ENCODE measurements around the gene ARL3.

Gene ARL3

DNA sequence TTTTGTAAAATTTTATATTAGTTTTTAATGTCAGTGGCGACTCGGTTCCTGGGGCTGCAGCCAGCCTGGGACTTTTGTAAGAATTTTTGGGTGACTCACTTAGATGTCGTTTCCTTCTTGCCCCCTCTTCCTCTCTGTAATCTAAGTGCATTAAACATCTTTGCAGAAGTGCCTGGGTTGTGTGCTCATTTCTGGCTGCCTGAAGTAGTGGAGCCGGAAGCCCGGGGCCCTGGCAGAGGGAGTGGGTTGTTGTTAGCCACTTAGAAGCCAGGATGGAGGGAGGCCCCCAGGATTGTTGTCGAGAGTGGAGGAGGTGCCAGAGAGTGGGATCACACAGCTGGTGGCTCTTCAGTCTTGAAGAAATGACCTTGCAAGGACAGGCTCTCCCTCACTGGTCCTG is 80.9 kb downstream of the ARL3 start:
- no peak for DNase-seq

DNA sequence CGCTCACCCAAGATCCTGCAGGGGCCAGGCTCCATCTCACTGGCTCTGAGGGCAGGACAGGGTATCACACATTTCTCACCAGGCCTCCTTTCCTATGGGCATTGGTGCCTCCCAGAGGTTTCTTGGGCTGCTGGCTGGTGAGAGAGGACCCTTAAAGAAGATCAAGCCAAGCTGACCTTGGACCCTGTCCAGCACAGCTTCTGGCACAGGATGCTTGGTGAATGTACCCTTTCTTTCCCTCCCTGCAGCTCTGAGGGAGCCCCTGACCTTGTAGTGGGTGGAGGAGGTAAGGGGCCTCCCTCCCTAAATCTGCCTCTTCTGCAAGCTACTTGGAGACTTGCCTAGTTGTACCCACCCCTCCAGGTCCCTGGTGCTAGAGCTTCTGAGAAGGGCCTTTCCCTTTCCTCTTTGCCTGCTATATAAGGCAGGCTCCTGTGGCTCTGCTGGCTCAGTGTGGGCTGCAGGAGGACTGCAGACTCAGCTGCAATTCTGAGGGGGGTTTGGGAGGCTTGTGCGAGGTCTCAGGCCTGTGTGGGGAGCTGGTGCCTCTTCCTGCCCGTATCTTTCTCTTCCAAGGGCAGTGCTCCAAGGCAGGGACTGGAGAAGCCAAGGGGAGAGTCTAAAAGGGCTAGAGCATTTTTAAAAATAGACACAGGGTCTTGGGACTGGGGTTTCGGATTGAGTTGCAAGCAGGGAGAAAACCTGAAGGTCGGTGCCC is 81.6 kb downstream of the ARL3 start:
- no peak for DNase-seq

DNA sequence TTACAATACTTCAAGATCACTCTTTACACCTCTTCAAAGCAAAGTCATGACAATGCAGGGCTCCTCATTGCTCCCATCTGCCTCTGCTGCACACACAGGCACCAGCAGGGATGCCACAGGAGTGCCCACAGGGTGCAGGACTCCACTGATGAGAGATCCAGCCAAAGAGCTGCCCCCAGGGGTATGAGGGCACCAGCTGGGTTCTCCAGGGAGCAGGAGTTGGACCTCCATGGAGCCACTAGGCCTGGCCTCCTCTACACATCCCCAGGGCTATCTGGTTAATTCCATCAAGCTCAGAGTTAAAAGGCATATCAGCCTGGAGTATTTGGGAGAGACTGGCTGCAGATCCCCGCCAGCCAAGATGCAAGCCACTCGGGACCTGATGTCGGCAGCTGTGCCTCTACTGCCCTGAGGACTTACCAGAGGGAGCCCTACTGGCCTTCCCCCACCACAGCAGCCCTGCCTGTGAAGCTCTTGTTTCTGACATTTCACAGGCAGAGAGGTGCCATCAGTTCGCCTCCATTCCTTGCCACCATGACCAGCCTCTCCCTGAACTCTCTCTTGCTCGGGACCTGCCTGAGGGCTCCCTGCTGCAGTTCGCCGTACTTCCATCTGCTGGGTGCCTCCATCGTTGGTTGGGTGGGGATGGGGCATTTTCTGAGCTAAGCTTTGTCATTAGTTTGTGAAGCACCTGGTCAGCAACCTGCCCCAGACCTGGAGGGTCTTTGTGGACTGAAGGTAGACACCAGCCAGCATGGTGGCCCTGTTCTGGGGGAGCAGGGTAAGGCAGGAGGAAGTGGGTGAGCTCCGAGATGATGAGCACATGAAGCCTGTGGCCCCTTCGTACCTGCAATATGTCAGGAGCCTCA is 82.4 kb downstream of the ARL3 start:
- DNase-seq: no peak

DNA sequence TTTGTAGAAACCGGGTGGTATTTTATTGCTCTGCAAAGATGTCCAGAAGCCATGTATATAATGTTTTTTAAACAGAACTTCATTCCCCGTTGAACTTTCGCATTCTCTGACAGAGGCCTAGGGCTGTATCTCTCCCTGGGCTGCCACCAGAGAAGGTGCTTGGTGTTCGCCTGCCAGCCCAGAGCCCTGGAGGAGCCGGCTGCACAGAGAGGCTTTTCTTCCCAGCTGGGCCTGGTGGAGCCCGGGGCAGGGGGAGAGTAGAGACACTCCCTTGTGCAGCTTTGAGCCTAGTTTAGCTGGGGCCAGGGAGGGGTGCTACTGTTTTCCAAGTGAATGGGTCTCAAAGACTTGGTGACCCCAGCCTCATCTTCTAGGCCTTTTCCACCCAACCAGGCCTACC is 83.5 kb downstream of the ARL3 start:
- no peak for DNase-seq

DNA sequence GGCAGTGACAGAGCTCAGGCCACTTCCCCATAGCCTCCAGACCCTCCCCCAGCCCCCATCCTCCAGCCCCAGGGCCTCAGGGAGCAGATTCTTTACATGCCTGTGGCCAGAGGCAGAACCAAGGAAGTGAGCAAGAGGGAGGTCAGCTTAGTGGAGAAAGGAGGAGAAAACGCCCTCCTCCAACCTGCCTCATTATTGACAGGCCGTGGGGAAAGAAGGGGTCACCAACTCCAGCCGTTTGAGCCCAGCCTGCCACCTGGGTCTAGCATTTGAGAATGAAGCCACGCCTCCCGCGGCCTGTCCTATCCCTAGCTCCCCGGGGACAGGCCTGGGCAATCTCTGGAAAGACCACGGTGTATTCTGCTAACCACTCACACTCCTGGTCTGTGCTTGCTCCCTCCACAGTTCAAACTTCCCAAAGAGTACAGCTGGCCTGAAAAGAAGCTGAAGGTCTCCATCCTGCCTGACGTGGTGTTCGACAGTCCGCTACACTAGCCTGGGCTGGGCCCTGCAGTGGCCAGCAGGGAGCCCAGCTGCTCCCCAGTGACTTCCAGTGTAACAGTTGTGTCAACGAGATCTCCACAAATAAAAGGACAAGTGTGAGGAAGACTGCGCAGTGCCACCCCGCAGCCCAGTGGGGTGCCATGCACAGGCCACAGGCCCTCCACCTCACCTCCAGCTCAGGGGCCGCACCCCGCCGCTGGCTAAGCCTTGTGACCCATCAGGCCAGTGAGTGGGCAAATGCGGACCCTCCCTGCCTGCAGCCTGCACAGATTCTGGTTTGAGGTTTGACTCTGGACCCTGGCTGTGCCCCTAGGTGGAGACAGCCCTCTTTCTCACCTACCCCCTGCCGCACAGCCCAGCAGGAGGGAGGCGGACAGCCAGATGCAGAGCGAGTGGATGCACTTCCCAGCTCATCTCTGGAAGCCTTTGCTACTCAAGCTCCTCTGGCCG is 84.3 kb downstream of the ARL3 start:
- no peak for DNase-seq

DNA sequence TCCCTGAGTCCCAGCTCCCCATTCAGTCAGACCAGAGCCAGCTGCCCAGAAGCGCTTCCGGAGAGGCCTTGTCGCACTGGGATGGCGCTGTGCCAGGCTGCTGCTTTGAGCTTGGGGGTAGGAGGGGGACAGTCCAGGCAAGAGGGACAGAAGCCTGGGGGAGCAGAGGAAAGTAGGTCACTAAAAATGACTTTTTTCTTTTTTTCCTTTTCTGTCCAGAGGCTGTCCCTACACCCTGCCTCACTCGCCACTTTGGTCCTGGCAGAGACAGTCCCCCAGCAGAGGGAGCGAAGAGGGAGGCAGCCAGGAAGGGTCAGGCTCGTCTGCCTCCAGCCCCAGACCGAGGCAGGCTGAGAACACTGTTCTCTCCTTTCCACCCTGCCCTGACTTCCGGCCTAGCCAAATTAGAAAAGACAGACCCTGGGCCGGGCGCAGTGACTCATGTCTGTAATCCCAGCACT is 85.7 kb downstream of the ARL3 start:
- no peak for DNase-seq

DNA sequence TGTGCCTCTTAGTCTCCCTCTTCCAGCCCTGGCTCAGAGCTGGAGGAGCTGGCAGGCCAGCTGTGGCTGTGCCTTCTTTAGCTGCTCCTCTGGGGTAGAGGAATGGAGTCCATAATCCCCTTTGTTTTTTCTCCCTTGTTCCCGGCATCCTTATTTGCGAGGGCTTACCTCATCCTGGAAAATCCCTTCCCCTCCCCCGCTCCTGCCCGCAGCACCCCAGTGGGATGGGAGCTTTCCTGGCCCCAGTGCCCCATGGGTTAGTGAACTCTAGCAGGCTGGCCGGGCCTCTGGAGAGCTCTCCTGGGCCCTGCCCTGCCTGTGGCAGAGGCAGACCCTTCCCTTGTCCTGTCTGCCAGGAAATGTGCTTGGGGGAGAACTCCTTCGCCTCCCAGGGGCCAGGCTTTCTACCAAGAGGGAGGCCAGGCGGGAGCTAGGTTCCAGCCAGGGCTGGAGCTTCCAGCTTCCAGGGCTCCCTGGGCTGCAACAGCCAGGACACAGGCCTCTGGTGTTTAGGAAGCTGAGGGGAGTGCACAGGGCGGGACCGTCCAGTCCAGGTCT is 86.4 kb downstream of the ARL3 start:
- DNase-seq: no peak

DNA sequence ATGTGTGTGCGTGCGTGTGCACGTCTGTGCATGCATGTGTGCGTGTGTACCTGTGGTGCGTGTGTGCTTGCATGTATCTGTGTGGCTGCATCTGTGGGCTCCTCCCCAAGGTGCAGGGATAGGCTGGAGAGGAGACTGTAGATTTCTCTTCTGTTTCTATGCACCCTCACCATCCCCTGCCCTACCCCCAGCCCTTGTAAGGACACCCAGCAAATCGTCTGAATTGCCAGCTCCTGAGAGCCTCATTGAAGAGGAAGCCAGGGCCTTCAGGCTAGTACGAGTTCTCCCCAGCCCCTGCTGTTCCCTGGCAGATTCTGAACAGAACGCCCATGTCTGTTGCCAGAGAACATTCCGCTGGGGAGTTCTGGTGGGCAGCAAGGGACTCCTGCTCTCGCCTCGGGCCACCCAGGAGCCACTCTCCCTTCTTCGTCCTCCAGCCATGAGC is 86.9 kb downstream of the ARL3 start:
- DNase-seq: no peak

DNA sequence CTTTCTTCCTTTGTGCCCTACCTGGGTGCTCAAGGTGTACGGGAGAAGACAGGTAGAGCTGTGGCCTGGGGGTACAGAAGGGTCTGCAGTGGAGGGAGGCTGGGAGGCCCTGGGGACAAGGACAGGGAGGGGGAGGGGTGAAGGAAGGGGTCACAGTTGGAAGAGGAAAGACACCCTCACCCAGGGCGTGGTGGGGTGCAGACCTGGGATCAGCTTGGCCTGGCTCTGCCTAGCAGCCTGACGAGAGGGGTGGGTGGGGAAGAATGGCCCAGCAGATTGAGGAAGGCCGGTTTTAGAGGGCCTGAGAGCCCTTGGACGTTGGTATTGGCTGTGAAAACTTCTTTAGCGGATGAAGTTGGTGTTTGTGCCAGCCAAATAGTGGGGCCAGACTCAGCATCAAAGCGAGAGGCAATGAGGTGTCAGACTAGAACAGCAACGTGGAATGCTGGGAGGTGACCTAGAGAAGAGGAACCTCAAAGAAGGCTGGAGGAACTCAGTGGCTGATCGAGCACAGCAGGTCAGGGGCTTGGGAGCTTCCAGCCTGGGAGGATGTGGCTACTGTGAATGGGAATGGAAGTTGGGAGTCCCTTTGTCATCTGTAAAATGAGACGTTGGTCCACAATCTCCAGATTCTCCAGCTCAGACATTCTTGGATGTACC is 88.0 kb downstream of the ARL3 start:
- no peak for DNase-seq

DNA sequence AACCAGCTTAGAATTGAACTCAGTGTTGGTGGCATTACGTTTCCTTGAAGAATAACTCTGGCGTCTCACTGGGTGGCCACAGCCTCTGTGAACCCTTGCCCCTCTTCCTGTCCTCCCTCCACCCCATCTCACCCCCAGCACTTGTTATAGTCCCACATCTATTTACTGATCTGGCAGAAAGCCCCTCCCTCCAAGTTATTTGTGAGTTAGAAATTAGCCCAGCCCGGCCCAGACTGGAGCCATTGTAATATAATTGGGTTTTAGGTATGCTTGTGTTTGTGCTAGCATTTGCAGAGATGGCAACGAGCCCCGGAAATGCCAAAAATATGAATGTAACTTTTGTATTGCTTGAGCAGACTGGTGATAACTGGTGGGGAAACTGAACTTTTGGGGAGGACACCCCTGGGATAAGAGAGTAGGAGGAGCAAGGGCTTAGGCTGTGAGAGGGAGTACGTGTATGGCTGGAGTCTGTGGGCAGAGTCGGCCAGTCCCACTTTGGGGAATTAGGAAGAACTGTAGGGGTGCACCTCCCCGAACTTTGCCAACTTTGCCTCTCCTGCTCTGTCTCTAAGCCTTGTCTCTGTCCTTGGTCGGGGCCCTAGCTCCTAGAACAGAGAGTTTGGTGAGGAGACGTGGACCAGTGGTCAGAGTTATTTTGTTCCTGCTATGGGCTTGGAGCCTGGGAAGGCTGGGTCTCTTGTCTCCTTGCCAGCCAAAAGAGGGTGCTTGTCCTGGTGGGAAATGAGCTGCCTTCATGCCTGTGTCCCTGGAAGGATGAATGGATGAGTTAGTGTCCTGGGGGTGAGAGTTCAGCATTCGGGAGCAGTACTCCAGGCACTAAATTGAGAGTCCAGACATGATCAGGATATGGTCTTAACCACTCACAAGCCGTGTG is 89.2 kb downstream of the ARL3 start:
- no peak for DNase-seq

DNA sequence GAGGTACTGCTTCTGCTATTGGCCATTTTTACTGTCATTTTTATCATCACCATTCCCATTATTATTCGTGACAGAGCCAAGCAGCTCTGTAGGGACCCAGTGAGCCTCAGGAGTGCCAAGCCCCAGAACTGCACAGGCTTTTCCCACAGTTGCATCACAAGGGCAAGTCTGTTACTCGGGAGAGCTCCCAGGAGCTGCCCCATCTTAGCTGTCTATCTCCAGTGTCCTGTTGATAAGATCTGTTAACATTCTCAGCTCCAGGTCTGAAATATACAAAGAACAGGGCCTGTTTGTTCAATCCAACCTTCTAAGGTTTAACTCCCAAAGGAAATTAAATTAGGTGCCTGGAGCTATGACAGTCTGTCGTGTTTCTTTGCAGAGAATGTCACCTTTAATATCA is 90.1 kb downstream of the ARL3 start:
- no peak for DNase-seq

Measured in activated CD4-positive, alpha-beta T cell treated with anti-CD3 and anti-CD28 coated beads for 1 hour (primary cell).